GM12872 (cell line): ENCODE data around the gene PPP1R14C.

Source experiments
- CTCF ChIP-seq: IDR thresholded peaks from 3 replicates; pipeline ENCODE4 v1.5.1; 2011; ENCODE audit warnings: low read depth, mild to moderate bottlenecking, low read length, moderate library complexity; ENCODE audit not compliant: insufficient read depth

The PPP1R14C gene

GRCh38 chr6:150194195-150194594, 51.4 kb downstream of the PPP1R14C start:
- TF ChIP-seq CTCF: no peak

- TF ChIP-seq CTCF: no peak
These were observed 53.2 kb downstream of the PPP1R14C start for GRCh38 chr6:150195996-150196417.

- TF ChIP-seq CTCF: no peak
These were observed 54.3 kb downstream of the PPP1R14C start for GRCh38 chr6:150196942-150197745.

- no peak for TF ChIP-seq CTCF
These were observed 55.7 kb downstream of the PPP1R14C start for GRCh38 chr6:150198532-150198931.

- TF ChIP-seq CTCF: no peak
These were observed 56.4 kb downstream of the PPP1R14C start for GRCh38 chr6:150199241-150199640.

GRCh38 chr6:150200428-150201100, 57.7 kb downstream of the PPP1R14C start:
- TF ChIP-seq CTCF: no peak

- TF ChIP-seq CTCF: no peak
These were observed 58.4 kb downstream of the PPP1R14C start for GRCh38 chr6:150201285-150201684.
